SK-MEL-5 (cell line): ENCODE data around the gene TNS1. TPM values are rescaled to one million over a fixed set of nuclear protein-coding genes. Genes with fewer than 3 reads are reported as not detected.

Experiments used
- DNase-seq: peaks from one replicate; pipeline ENCODE4 v3.0.0-alpha.2; 2016; ENCODE audit warnings: low read depth, low spot score
- in situ Hi-C: cut with HindIII; loops from 2 replicates; pipeline ENCODE4 v1.10.0; 2016; ENCODE audit warnings: low sequenced_read_pairs, high pct_unique_total_duplicates, low pct_unique_long_range_greater_than_20kb
- total RNA-seq: library from RNA; depleted of rRNA; stranded (reverse); fragments of >200 nt; shearing (Covaris generic); gene quantifications from 2 replicates; pipeline ENCODE4 v1.2.3, GENCODE V29; 2014

Gene TNS1
- total RNA-seq, 1 experiment from 2014 or later: 2.2 TPM

GRCh38 chr2:217804791-217805667, 197.8 kb downstream of the TNS1 start:
- DNase-seq: no peak

GRCh38 chr2:217804338-217804737, 198.5 kb downstream of the TNS1 start:
- no peak for DNase-seq

More at GRCh38 chr2:217804791-217805667, 197.8 kb downstream of the TNS1 start:
- in situ Hi-C loops: no loop called here

GRCh38 chr2:217803653-217803960, 199.2 kb downstream of the TNS1 start:
- in situ Hi-C loops: no loop called here
- DNase-seq: no peak

More at GRCh38 chr2:217804338-217804737, 198.5 kb downstream of the TNS1 start:
- in situ Hi-C loops: no loop called here

GRCh38 chr2:217802876-217803652, 199.7 kb downstream of the TNS1 start:
- DNase-seq: no peak
- in situ Hi-C loops: no loop called here

GRCh38 chr2:217802266-217802665, 200.5 kb downstream of the TNS1 start:
- in situ Hi-C loops: no loop called here
- no peak for DNase-seq

- in situ Hi-C loops: no loop called here
Measured at GRCh38 chr2:217801711-217802110, 201.1 kb downstream of the TNS1 start.

GRCh38 chr2:217801115-217801531, 201.7 kb downstream of the TNS1 start:
- DNase-seq: no peak
- in situ Hi-C loops: no loop called here

More at GRCh38 chr2:217801711-217802110, 201.1 kb downstream of the TNS1 start:
- DNase-seq: no peak

GRCh38 chr2:217800433-217801114, 202.2 kb downstream of the TNS1 start:
- no peak for DNase-seq
- in situ Hi-C loops: no loop called here

GRCh38 chr2:217799563-217800432, 203.0 kb downstream of the TNS1 start:
- in situ Hi-C loops: no loop called here

GRCh38 chr2:217798743-217799562, 203.8 kb downstream of the TNS1 start:
- in situ Hi-C loops: no loop called here
- no peak for DNase-seq

More at GRCh38 chr2:217799563-217800432, 203.0 kb downstream of the TNS1 start:
- DNase-seq: no peak

- in situ Hi-C loops: no loop called here
- no peak for DNase-seq
Measured at GRCh38 chr2:217798191-217798590, 204.6 kb downstream of the TNS1 start.

- no peak for DNase-seq
Measured at GRCh38 chr2:217797661-217798069, 205.1 kb downstream of the TNS1 start.

GRCh38 chr2:217797165-217797564, 205.6 kb downstream of the TNS1 start:
- no peak for DNase-seq
- in situ Hi-C loops: no loop called here

More at GRCh38 chr2:217797661-217798069, 205.1 kb downstream of the TNS1 start:
- in situ Hi-C loops: no loop called here

- in situ Hi-C loops: no loop called here
- no peak for DNase-seq
Measured at GRCh38 chr2:217795706-217796465, 206.9 kb downstream of the TNS1 start.

- DNase-seq: no peak
- in situ Hi-C loops: no loop called here
Measured at GRCh38 chr2:217795067-217795466, 207.7 kb downstream of the TNS1 start.
